ENCODE results near the gene CD47. TPM values are rescaled to one million over a fixed set of nuclear protein-coding genes. Genes with fewer than 3 reads are reported as not detected.

Gene CD47
- total RNA-seq (10 to 100 TPM; 36.3 to 76.3 (median 51.2) TPM), polyA plus RNA-seq (10 to 100 TPM; 17.9 to 32.4 TPM)
- long read RNA-seq, donor 1, full-length matches to known transcripts: 43 of 51 reads
- long read RNA-seq, donor 1, partial matches to known transcripts: 3 of 51 reads
- long read RNA-seq, donor 1, other reads (novel, unspliced or antisense): 5 of 51 reads
- long read RNA-seq, donor 2, full-length matches to known transcripts: 42 of 63 reads
- long read RNA-seq, donor 2, partial matches to known transcripts: 15 of 63 reads
- long read RNA-seq, donor 2, other reads (novel, unspliced or antisense): 6 of 63 reads
- long read RNA-seq, donor 3, full-length matches to known transcripts: 124 of 161 reads
- long read RNA-seq, donor 3, partial matches to known transcripts: 5 of 161 reads
- long read RNA-seq, donor 3, other reads (novel, unspliced or antisense): 32 of 161 reads

GRCh38 chr3:108090701-108091497, at the start of gene CD47:
Gene CD47 (minus strand): TSS chr3:108091031. CDS start chr3:108090908, 123 bp downstream.
- H3K27me3 ChIP-seq: no peaks in the 10 kb centered on the region
- peak in 1 of 9 donors; percentile 11 for TF ChIP-seq CTCF (IDR thresholded peaks at IDR 0.05)
- no peaks in the 10 kb centered on the region for H3K9me3 ChIP-seq
- intact Hi-C loops (cut with DNase I): loop anchor here in 6 of 10 donors (2.0 to 10.0 kb wide), 6 partner anchors 104 to 156 kb away; partner anchors contain the start of gene IFT57 (in 5 of the 6)
- peak within 1 kb of the TSS; percentile 19 to 99 (median 92) for H3K27ac ChIP-seq
- peak within 1 kb of the TSS; percentile 73 to 97 (median 94) for H3K4me3 ChIP-seq
- DNase-seq: peak; percentile 94 to 98
- peaks cover 0 to 47% (median 32%) of the 10 kb centered on the region in 9 donors for H3K4me1 ChIP-seq
- peak; percentile 92 to 98 (median 96) for ATAC-seq
- H3K36me3 ChIP-seq: peaks cover 0 to 8% (median 0%) of the 10 kb centered on the region in 9 donors
- WGBS, 2 donors: 0% methylated on average over 71 to 106 of the region's 106 CpGs

- no peaks in the 10 kb centered on the region for H3K27me3 ChIP-seq
- ATAC-seq (no peak), DNase-seq (no peak)
- H3K4me1 ChIP-seq: peaks cover 0 to 20% (median 0%) of the 10 kb centered on the region in 9 donors
- intact Hi-C loops (cut with DNase I): no loop called here
- TF ChIP-seq CTCF (IDR thresholded peaks at IDR 0.05): no peak
- H3K4me3 ChIP-seq: no peak overlapping the region
- H3K9me3 ChIP-seq: no peaks in the 10 kb centered on the region
- H3K27ac ChIP-seq: no peak overlapping the region
- WGBS, 2 donors: 92 to 96% methylated on average over 5 of the region's 5 CpGs
- no peaks in the 10 kb centered on the region for H3K36me3 ChIP-seq
Measured at GRCh38 chr3:108137460-108137814, 46.6 kb upstream of the CD47 start.

- DNase-seq (no peak), ATAC-seq (no peak)
- Histone ChIP-seq H3K27me3 (no peaks in the 10 kb centered on the region), H3K9me3 (no peaks in the 10 kb centered on the region), H3K4me1 (peaks cover 0 to 26% (median 0%) of the 10 kb centered on the region in 9 donors), H3K4me3 (no peak overlapping the region), H3K27ac (no peak overlapping the region), H3K36me3 (no peaks in the 10 kb centered on the region)
- no peak for TF ChIP-seq CTCF (IDR thresholded peaks at IDR 0.05)
- 83 to 86% methylated on average over 13 of the region's 13 CpGs for WGBS, 2 donors
- intact Hi-C loops (cut with DNase I): no loop called here
Measured at GRCh38 chr3:108136561-108137459, 46.0 kb upstream of the CD47 start.

- DNase-seq: no peak
- H3K27ac ChIP-seq: peak overlapping the region in 1 of 10 donors; percentile 24
- no peaks in the 10 kb centered on the region for H3K27me3 ChIP-seq
- no peak for TF ChIP-seq CTCF (IDR thresholded peaks at IDR 0.05)
- H3K4me1 ChIP-seq: peaks cover 0 to 43% (median 7%) of the 10 kb centered on the region in 9 donors
- ATAC-seq: no peak
- no peaks in the 10 kb centered on the region for H3K36me3 ChIP-seq
- no peak overlapping the region for H3K4me3 ChIP-seq
- intact Hi-C loops (cut with DNase I): no loop called here
- H3K9me3 ChIP-seq: no peaks in the 10 kb centered on the region
- WGBS, 2 donors: 80 to 81% methylated on average over 1 of the region's 1 CpG
Measured at GRCh38 chr3:108134555-108134880, 43.7 kb upstream of the CD47 start.
